GM19043 (cell line): ENCODE results near the gene MAG.

Experiments used
- ATAC-seq: cut with Tn5 transposase; IDR thresholded peaks from one replicate; pipeline ENCODE4 v1.9.1; 2021; ENCODE audit warnings: low read depth; ENCODE audit not compliant: unreplicated experiment

MAG gene

GRCh38 chr19:35340431-35340830 is 48.5 kb downstream of the MAG start:
- no peak for ATAC-seq

- no peak for ATAC-seq
Measured at GRCh38 chr19:35341006-35341405, 49.0 kb downstream of the MAG start.

GRCh38 chr19:35341565-35342225 is 49.7 kb downstream of the MAG start:
- ATAC-seq, result no peak

GRCh38 chr19:35342430-35342829 is 50.5 kb downstream of the MAG start:
- no peak for ATAC-seq

- no peak for ATAC-seq
Measured at GRCh38 chr19:35344511-35345031, 52.6 kb downstream of the MAG start.

DNA sequence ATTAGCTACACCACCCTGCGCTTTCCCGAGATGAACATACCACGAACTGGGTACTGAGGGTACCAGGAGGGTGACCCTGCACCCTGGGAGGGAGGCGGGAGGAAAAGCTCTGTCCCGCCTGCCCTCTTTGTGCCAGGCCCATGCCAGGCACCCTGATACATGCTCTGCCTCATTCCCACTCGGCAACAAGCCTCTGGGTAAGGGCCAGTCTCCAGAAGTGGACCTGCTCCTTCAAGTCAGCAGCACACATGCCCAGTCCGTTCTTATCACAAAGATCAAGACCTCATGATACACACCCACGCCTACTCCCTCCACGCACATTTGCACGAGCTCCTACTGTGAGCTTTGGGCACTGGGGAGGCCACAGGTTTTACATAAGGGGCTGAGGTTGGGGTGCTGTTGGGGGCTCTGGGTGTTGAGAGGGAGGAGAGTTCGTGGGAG is 53.7 kb downstream of the MAG start:
- no peak for ATAC-seq

GRCh38 chr19:35346193-35347052 is 54.5 kb downstream of the MAG start:
- ATAC-seq, result no peak

DNA sequence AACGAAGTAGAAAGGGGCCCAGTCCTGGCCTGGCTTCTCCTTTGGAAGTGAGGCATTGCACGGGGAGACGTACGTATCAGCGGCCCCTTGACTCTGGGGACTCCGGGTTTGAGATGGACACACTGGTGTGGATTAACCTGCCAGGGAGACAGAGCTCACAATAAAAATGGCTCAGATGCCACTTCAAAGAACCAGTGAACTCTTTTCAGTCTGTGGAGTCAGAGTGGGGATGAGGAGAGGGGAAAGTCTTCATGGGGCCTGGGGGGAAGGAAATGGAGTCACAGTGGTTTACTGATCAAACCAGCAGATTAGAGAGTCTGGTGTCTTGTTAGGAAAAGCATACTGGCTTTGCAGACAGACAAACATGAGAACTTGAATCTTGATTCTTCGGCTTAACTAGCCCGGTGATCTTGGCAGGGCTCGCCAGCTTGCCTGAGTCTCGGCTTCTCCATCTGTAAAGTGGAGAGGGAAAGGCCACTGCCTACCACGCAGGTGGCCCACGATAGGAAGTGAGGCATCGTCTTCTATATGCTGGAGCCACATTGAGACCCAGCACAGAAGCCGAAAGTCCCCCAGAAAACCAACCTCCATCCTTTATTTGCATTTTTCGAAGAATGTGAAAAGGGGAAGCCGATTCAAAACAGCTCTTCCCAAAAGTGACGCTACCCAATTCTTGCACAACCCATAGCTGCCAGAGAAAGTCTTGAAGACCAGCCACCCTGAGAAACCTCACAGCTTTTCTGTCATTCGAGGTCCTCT is 55.4 kb downstream of the MAG start, which contains the start of gene FFAR1:
FFAR1 (plus strand) TSS at position 732 of the 759 bp plus-strand sequence. CDS start 3,650 bp downstream, outside the sequence.
- peak; percentile 48 for ATAC-seq

GRCh38 chr19:35347930-35348298 is 56.0 kb downstream of the MAG start:
- no peak for ATAC-seq

GRCh38 chr19:35348911-35349611 is 57.1 kb downstream of the MAG start:
- ATAC-seq, result no peak

- no peak for ATAC-seq
Measured at GRCh38 chr19:35349614-35350521, 57.9 kb downstream of the MAG start.

DNA sequence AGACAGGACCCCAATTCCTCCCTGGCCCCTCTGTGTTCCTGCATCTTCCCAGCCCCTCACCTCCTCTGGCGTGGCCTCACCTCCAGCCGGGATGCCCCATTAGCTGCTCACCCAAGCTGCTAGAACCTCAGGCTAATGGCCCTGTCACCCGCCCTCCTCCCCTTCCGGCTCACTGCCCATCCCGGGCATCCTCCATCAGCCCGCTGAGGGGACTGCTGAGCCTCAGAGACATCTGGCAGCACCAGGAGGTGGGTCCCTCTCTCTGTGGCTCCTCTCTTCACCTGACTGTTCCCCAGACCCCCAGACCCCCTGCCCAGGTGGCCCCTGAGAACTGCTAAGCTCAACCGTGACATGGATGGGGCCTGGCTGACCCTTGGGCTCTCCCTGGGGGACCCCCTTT is 58.6 kb downstream of the MAG start:
- no peak for ATAC-seq

GRCh38 chr19:35351411-35352176 is 59.6 kb downstream of the MAG start:
- no peak for ATAC-seq

DNA sequence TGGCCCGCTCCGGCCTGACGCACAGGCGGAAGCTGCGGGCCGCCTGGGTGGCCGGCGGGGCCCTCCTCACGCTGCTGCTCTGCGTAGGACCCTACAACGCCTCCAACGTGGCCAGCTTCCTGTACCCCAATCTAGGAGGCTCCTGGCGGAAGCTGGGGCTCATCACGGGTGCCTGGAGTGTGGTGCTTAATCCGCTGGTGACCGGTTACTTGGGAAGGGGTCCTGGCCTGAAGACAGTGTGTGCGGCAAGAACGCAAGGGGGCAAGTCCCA is 60.2 kb downstream of the MAG start:
- no peak for ATAC-seq

DNA sequence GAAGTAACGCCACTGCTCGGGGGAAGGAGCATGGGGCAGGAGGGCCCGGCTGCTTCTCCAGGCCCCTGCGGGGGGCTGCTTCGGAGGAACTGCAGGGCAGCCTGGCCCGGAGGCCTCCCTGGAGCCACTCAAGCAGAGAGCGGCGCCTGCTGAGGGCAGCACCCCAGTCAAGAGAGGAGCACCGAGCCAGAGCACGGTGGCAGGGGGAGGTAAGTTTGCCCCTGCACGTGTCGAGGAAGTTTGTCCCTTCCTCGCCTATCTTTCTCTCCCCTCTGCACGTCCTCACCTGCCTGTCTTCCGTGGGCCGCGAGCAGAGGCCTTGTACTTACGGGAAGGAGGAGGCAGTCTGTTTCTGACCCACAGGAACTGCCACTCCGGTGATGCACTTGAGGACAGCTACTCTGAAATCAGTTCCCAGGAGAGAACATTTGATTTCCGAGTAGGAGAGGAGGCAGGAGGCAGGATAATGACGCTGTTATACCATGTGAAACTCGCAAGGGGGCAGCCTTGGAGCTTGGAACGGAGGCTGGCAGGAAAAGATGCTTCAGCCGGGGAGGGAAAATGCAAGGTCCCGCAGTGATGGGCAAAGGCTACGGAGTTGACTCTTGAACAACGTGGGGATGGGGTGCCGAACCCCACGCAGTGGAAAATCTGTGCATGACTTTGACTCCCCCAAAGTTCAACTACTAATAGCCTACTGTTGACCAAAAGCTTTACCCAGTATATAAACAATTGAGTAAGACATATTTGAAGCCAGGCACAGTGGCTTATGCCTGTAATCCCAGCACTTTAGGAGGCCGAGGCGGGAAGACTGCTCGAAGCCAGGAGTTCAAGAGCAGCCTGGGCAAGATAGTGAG is 60.7 kb downstream of the MAG start:
- ATAC-seq, result no peak

- ATAC-seq, result no peak
Measured at GRCh38 chr19:35353635-35354034, 61.7 kb downstream of the MAG start.

- no peak for ATAC-seq
Measured at GRCh38 chr19:35354898-35355297, 62.9 kb downstream of the MAG start.
